Suprapubic skin (tissue), 4 donors: ENCODE measurements around the gene GMDS. TPM values are rescaled to one million over a fixed set of nuclear protein-coding genes. Genes with fewer than 3 reads are reported as not detected.
A peak's percentile ranks its signal among the peaks of the same experiment; 100 is the strongest.

Experiments used
- DNase-seq, 2 donors: peaks; one replicate each; pipeline ENCODE4 v3.0.0-alpha.2; 2019; ENCODE audit warnings: low spot score in 2 of 2
- H3K27ac ChIP-seq: fragments of 200-600 bp; sonication (generic); one replicate; pipeline ENCODE4 v1.5.1; 2019
- H3K27me3 ChIP-seq: fragments of 200-600 bp; sonication (generic); one replicate; pipeline ENCODE4 v1.5.1; 2019
- H3K36me3 ChIP-seq: fragments of 200-600 bp; sonication (generic); one replicate; pipeline ENCODE4 v1.5.1; 2019
- H3K4me1 ChIP-seq: fragments of 200-600 bp; sonication (generic); one replicate; pipeline ENCODE4 v1.5.1; 2019
- H3K4me3 ChIP-seq: fragments of 200-600 bp; sonication (generic); one replicate; pipeline ENCODE4 v1.5.1; 2019; ENCODE audit warnings: mild to moderate bottlenecking
- H3K9me3 ChIP-seq: fragments of 200-600 bp; sonication (generic); one replicate; pipeline ENCODE4 v1.5.1; 2019
- EP300 ChIP-seq: sonication (generic); formaldehyde crosslinking; IDR thresholded peaks from one replicate; pipeline ENCODE4 v1.6.1; 2017; ENCODE audit warnings: antibody characterized with exemption
- POLR2A ChIP-seq, 2 donors: fragments of 450-650 bp; IDR thresholded peaks; one replicate each; pipeline ENCODE4 v1.6.1; 2017; ENCODE audit warnings: antibody characterized with exemption in 2 of 2, mild to moderate bottlenecking in 2 of 2, moderate library complexity in 2 of 2
- POLR2AphosphoS5 ChIP-seq, 3 donors: sonication (generic); formaldehyde crosslinking; IDR thresholded peaks; one replicate each; pipeline ENCODE4 v1.6.1; 2017; ENCODE audit warnings: antibody characterized with exemption in 3 of 3
- WGBS: methylation state at CpG from one replicate; pipeline ENCODE4 v1.1.5; 2018; 5-methylcytosine and 5-hydroxymethylcytosine counted together
- total RNA-seq, 4 donors: library from RNA; depleted of rRNA; stranded (reverse); fragments of >200 nt; gene quantifications; one replicate each; pipeline ENCODE4 v1.1.0, GENCODE V29; 2016
- TF ChIP-seq, protein P1 (sequence below), 2 donors: fragments of 200-600 bp in 1 of 2; fragments of 450-650 bp in 1 of 2; sonication (generic) in 1 of 2; IDR thresholded peaks; one replicate each; pipeline ENCODE4 v1.5.1; 2016 to 2019; ENCODE audit warnings: antibody characterized with exemption in 2 of 2, mild to moderate bottlenecking in 1 of 2, moderate library complexity in 1 of 2

GMDS gene
- total RNA-seq, 4 donors from 2014 or later: 11.7 to 19.3 (median 13.2) TPM

DNA sequence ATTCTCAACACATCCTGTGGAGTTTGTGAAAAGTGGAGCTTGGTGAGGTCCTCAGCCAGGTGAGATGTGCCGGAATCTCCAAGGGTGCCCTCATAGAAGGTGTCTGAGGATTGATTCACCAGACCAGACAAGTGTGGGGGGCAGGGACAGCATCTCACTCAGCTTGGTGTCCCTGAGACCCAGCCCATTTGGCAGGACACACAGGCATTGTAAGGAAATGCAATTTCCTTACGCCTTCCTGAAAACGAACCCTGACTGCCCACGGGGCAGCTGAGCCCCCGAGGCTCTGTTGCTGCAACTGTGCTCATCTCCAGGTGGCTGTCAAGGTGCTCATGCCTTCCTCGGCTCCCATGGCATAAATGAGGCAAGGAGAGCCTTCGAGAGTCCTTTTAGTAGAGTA is 602.3 kb downstream of the GMDS start:
- WGBS: 73% methylated on average over 7 of the region's 7 CpGs
- TF ChIP-seq, protein P1, sequence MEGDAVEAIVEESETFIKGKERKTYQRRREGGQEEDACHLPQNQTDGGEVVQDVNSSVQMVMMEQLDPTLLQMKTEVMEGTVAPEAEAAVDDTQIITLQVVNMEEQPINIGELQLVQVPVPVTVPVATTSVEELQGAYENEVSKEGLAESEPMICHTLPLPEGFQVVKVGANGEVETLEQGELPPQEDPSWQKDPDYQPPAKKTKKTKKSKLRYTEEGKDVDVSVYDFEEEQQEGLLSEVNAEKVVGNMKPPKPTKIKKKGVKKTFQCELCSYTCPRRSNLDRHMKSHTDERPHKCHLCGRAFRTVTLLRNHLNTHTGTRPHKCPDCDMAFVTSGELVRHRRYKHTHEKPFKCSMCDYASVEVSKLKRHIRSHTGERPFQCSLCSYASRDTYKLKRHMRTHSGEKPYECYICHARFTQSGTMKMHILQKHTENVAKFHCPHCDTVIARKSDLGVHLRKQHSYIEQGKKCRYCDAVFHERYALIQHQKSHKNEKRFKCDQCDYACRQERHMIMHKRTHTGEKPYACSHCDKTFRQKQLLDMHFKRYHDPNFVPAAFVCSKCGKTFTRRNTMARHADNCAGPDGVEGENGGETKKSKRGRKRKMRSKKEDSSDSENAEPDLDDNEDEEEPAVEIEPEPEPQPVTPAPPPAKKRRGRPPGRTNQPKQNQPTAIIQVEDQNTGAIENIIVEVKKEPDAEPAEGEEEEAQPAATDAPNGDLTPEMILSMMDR (IDR thresholded peaks at IDR 0.05): no peak
- Histone ChIP-seq H3K4me3 (no peak overlapping the region), H3K36me3 (no peaks in the 10 kb centered on the region), H3K27ac (no peak overlapping the region), H3K4me1 (peaks cover 6% of the 10 kb centered on the region), H3K27me3 (no peaks in the 10 kb centered on the region), H3K9me3 (no peaks in the 10 kb centered on the region)
- peak in 1 of 2 donors; percentile 30 for DNase-seq

DNA sequence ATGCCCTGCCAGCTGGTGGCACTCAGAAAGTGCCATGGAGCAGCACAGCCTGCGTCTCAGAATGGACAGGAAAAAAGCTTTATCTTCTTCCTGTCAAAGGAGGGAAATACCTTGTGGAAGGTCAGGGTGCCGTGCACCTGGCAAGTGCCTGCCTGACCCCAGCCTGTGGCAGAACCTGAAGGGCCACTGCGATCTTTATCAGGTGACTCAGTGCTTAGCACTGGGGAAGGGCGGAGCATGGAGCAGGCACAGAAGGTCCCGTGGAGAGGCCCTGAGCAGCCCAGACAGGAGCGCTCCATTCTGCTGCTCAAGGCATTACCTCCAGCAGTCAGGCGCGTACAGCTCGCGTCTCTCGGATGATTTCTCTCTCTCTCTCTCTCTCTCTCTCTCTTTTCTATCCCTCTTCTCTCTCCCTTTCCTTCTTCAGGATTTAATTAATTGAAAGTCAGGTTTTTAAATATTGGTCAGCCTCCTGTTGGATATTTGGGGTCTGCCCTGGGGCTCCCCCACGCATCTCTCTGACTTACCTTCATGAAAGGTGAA is 604.0 kb downstream of the GMDS start:
- no peaks in the 10 kb centered on the region for H3K9me3 ChIP-seq
- 55% methylated on average over 12 of the region's 12 CpGs for WGBS
- TF ChIP-seq POLR2AphosphoS5 (IDR thresholded peaks at IDR 0.05) (no peak), EP300 (no peak), POLR2A (IDR thresholded peaks at IDR 0.05) (no peak)
- H3K36me3 ChIP-seq: no peaks in the 10 kb centered on the region
- peaks cover 6% of the 10 kb centered on the region for H3K4me1 ChIP-seq
- DNase-seq: peak in 1 of 2 donors; percentile 37
- H3K27me3 ChIP-seq: no peaks in the 10 kb centered on the region
- H3K4me3 ChIP-seq: no peak overlapping the region
- no peak overlapping the region for H3K27ac ChIP-seq

DNA sequence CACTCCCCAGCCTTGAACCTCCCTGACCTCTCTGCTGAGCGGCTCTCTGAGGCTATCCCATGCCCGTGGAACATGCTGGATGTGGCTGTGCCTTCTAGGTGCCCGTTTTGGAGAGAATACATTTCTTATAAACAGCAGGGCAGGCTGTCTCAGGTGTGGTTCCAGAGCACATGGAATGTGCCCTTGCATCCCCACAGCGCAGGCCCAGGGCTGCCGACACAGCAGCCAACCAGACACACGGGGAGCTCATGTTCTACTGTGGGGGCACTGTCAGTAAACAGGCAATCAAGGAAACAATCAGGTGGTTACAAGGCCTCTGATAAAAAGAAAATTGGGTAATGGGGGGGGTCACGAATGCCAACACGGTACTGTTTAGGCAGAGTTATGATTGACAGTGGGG is 604.9 kb downstream of the GMDS start:
- Histone ChIP-seq H3K27ac (no peak overlapping the region), H3K4me1 (peaks cover 6% of the 10 kb centered on the region), H3K36me3 (no peaks in the 10 kb centered on the region), H3K27me3 (no peaks in the 10 kb centered on the region), H3K9me3 (no peaks in the 10 kb centered on the region), H3K4me3 (no peak overlapping the region)
- 86% methylated on average over 8 of the region's 8 CpGs for WGBS
- TF ChIP-seq EP300 (no peak), POLR2AphosphoS5 (IDR thresholded peaks at IDR 0.05) (no peak), POLR2A (IDR thresholded peaks at IDR 0.05) (no peak)
- TF ChIP-seq, protein P1 (IDR thresholded peaks at IDR 0.05): no peak
- DNase-seq: peak in 1 of 2 donors; percentile 19

DNA sequence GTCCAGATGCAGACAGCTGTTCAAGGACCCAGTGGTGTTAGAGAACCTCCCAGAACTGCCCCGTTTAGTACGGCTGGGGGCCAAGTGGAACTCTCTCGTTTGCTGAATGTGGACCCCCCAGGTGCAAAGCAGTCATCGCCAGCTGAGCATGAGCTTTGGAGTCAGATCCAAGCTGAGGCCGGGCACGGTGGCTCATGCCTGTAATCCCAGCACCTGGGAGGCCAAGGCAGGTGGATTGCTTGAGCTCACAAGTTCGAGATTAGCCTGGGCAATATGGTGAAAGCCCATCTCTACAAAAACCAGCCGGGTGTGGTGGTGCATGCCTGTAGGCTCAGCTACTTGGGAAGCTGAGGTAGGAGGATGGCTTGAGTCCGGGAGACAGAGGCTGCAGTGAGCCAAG is 606.0 kb downstream of the GMDS start:
- Histone ChIP-seq H3K4me3 (no peak overlapping the region), H3K9me3 (no peaks in the 10 kb centered on the region), H3K27me3 (no peaks in the 10 kb centered on the region), H3K27ac (no peak overlapping the region), H3K36me3 (no peaks in the 10 kb centered on the region), H3K4me1 (peaks cover 6% of the 10 kb centered on the region)
- TF ChIP-seq EP300: no peak
- TF ChIP-seq, protein P1 (IDR thresholded peaks at IDR 0.05): no peak
- whole genome bisulfite sequencing: 95% methylated on average over 7 of the region's 9 CpGs
- peak in 1 of 2 donors; percentile 51 for DNase-seq

DNA sequence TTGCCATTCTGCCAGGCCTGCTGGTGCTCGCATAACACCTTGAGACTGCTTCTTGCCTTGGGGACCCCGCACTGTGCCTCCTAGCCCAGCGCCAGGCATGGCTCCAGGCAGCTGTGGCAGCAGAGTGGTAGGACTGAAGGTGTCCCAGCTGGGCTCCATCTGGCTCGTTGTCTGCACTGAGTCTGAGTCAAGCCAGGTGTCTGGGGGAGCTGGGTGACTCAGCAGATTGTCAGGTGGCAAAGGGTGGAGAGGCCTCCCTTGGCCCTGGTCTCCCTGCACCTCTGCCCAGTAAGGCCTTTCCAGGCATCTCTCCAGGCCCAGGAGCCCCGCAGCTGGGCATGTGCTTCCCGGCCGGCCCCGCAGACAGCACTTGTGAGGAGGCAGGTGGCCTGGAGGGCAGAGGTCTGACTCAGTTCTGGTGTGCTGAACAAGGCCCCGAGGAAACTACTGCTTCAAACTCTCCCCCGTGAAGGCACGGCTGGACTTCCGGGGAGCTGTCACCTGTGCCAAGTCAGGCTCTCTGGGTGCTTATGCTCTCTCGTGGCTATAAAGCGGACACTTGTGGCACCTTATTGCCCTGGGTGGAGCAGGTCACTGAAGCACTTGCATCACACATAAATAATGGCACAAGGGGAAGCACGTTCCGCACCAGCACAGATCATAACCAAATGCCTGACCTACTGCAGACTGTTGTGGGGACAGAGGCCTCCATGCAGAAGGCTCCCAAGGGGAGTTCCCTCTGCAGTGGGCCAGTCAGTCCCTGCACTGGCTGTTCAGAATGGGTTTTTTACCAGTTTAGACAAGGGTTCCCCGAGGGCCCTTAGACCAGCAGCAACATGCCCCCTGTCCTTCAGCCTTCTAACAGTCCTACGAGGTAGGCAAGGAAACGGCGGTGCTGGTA is 608.2 kb downstream of the GMDS start:
- no peak overlapping the region for H3K27ac ChIP-seq
- TF ChIP-seq EP300 (no peak), POLR2A (IDR thresholded peaks at IDR 0.05) (no peak), POLR2AphosphoS5 (IDR thresholded peaks at IDR 0.05) (no peak)
- TF ChIP-seq, protein P1 (IDR thresholded peaks at IDR 0.05): no peak
- H3K36me3 ChIP-seq: no peaks in the 10 kb centered on the region
- no peaks in the 10 kb centered on the region for H3K27me3 ChIP-seq
- 75% methylated on average over 15 of the region's 20 CpGs for WGBS
- peaks cover 6% of the 10 kb centered on the region for H3K4me1 ChIP-seq
- H3K9me3 ChIP-seq: no peaks in the 10 kb centered on the region
- DNase-seq: peak in 1 of 2 donors; percentile 37
- no peak overlapping the region for H3K4me3 ChIP-seq
